GM19193 (cell line): ENCODE data around the gene USP34.

ENCODE experiments used
- POLR2A ChIP-seq: IDR thresholded peaks from 4 replicates; pipeline ENCODE4 v1.6.1; 2011; ENCODE audit not compliant: insufficient read depth, insufficient read length; ENCODE audit errors: extremely low read depth

Gene USP34

GRCh38 chr2:61411109-61411508 lies 59.8 kb downstream of the USP34 start:
- TF ChIP-seq POLR2A: no peak

DNA sequence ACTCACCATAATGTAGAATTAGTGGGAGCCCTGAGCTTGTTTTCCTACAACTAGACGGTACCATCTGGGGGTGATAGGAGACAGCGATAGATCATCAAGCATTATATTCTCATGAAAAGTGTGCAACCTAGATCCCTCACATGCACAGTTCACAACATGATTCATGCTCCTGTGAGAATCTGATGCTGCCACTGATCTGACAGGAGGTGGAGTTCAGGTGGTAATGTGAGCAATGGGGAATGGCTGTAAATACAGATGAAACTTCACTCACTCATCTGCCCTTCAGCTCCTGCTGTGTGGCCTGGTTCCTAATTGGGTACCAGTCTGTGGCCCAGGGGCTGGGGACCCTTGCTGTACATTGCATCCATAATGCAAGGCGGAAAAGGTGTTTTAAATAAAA lies 60.7 kb downstream of the USP34 start:
- TF ChIP-seq POLR2A: no peak

DNA sequence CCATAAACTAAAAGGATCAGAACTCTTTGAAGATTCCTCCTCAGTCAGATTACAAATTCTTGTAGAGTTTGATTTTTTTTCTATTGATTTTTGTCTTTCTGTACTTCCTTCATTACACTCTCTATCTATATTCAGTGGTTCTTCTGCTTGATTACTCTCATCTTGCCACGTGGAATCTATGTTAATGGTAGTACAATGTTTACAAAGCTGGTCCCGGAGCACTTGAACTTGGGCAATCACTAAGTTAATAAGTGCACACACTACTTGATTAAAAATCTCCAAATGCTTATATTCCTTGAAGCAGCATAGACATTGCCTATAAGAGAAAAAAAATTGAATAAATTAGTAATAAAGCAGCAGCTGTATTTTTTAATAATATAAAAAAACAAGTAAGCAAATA lies 65.1 kb downstream of the USP34 start:
- no peak for TF ChIP-seq POLR2A

DNA sequence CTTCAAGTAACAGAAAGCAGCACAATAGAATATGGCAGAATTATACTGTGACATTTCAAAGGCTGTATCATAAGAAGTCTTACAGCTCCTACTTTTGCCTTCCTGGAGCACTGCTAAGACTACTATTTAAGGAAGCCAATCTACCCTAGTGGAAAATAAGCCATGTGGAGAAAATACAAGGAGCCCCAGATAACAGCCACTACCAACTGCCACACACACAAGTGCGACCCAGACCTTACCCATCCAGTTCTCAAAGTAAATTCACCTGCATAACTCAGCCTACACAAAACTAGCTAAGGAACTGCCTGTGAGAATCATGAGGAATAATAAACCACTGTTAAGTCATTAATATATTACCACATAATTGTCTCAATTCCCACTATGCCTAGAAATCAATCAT lies 66.4 kb downstream of the USP34 start:
- TF ChIP-seq POLR2A: no peak

DNA sequence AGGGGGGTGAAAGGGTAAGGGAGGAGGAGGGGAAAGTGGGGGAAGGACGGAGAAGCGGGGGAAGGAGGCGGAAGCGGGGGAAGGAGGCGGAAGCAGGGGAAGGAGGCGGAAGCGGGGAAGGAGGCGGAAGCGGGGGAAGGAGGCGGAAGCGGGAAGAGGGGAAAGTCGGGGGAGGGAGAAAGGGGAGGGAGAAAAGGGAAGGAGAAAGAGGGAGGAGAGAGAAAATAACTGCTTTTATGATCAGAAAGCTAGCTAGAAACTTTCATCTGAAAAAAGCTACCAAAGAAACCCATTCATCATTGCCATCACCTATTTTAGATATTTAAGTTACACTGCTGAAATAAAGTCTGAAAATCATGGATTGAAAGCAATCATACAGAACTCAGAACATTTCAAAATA lies 72.5 kb downstream of the USP34 start:
- no peak for TF ChIP-seq POLR2A

GRCh38 chr2:61396005-61396404 lies 74.9 kb downstream of the USP34 start:
- no peak for TF ChIP-seq POLR2A

DNA sequence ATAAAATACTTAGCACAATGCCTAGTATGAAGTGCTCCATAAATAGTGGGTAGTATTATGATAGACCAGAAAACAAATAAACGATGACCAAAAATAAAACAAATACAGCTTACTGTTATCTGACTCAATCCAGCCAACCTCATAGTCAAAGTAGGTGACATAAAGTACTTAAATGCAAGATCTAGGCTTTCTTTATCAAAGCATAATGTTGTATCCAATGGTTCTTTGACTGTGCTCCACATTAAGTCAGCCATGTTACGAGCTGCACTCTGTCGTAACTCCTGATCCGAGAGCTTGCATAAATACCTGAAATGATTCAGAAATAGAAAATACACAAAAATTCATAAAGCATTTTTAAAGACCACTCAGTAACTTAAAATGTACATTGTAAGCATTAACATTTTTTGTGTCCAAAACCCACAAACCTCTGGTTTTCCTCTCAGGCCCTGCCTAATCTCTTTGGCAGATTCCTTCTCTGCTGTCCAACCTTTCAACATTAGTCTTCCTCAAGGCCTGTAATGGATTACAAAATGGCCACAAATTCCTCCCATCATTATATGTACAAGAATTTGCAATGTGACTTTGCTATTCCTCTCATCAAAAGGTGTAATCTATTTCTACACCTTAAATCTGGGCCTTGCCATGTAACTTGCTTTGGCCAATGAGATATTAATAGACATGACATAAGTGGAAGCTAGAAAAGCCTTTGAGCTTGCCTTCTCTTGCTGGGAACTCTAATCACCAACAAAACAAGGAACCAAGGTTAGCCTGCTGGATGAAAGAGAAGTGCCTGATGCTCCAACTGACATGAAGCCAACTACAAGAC lies 90.6 kb downstream of the USP34 start:
- TF ChIP-seq POLR2A: no peak

DNA sequence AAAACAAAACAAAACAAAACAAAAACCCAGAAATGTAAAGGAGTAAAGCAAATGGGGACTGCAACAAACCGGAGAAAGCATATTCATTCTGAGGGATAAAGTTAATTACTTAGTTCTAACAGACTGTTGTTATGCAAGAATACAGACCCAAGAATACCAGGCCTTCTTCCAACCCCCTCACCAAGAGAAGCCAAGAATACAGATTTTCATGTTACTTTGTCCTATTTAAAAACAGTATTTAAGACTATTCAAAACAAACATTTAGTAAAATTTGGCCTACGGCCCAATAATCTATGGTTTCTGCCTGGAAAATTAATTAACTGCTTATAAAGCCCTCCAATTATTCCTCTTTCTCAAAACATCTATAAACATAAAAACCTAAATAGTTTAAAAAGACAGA lies 91.4 kb downstream of the USP34 start:
- no peak for TF ChIP-seq POLR2A

GRCh38 chr2:61378281-61378680 lies 92.6 kb downstream of the USP34 start:
- no peak for TF ChIP-seq POLR2A

- TF ChIP-seq POLR2A: no peak
Measured at GRCh38 chr2:61377046-61377445, 93.8 kb downstream of the USP34 start.

- no peak for TF ChIP-seq POLR2A
Measured at GRCh38 chr2:61376211-61376610, 94.7 kb downstream of the USP34 start.

GRCh38 chr2:61371027-61371426 lies 99.9 kb downstream of the USP34 start:
- TF ChIP-seq POLR2A: no peak

GRCh38 chr2:61368687-61369665 lies 101.9 kb downstream of the USP34 start:
- no peak for TF ChIP-seq POLR2A

GRCh38 chr2:61367177-61367576 lies 103.7 kb downstream of the USP34 start:
- TF ChIP-seq POLR2A: no peak

GRCh38 chr2:61363580-61363979 lies 107.3 kb downstream of the USP34 start:
- TF ChIP-seq POLR2A: no peak

GRCh38 chr2:61362873-61363272 lies 108.0 kb downstream of the USP34 start:
- TF ChIP-seq POLR2A: no peak
